Measurements from ENCODE around the gene GDPD5. TPM values are rescaled to one million over a fixed set of nuclear protein-coding genes. Genes with fewer than 3 reads are reported as not detected.
A peak's percentile ranks its signal among the peaks of the same experiment; 100 is the strongest.

Gene GDPD5
- total and polyA plus RNA-seq, 9 of the 15 experiments (the other 6 are each of a cell fraction or from before 2014, with no cell fraction given), result 0.32 to 27.3 (median 8.0) TPM

GRCh38 chr11:75421035-75421602, 104.6 kb downstream of the GDPD5 start (continued):
- no peak for TF ChIP-seq ARID3B (CRISPR knock-in tag; IDR thresholded peaks at IDR 0.05; ENCODE audit: borderline replicate concordance)
- TF ChIP-seq GATA2 (CRISPR knock-in tag; IDR thresholded peaks at IDR 0.05), result peak; percentile 62; the same call in 1 of the 2 replicates
- no peak for TF ChIP-seq CBX5 (IDR thresholded peaks at IDR 0.05; ENCODE audit: borderline replicate concordance, low read depth)
- TF ChIP-seq RNF2 (IDR thresholded peaks at IDR 0.05), result no peak
- TF ChIP-seq ELF1 (tag; IDR thresholded peaks at IDR 0.05), result no peak
- peak; percentile 67 for TF ChIP-seq ZNF41 (CRISPR knock-in tag; conservative IDR thresholded peaks at IDR 0.05)
- no peak for TF ChIP-seq ZNF347 (CRISPR knock-in tag; IDR thresholded peaks at IDR 0.05; ENCODE audit: low read depth)
- TF ChIP-seq FOXA3 (CRISPR knock-in tag; conservative IDR thresholded peaks at IDR 0.05 in 1 of 2, IDR thresholded peaks at IDR 0.05 in 1 of 2), result no peak
- TF ChIP-seq GTF2E2 (tag; IDR thresholded peaks at IDR 0.05), result no peak
- no peak for TF ChIP-seq NFE2 (IDR thresholded peaks at IDR 0.05; ENCODE audit: low read depth)
- TF ChIP-seq KLF1 (tag; IDR thresholded peaks at IDR 0.05), result no peak
- TF ChIP-seq ZNF785 (CRISPR knock-in tag; IDR thresholded peaks at IDR 0.05), result no peak
- TF ChIP-seq RBM22 (IDR thresholded peaks at IDR 0.05; ENCODE audit: low read depth, low read length, poor library complexity, severe bottlenecking), result no peak
- peak; percentile 66 for TF ChIP-seq DACH1 (IDR thresholded peaks at IDR 0.05; ENCODE audit: partially characterized antibody)
- TF ChIP-seq, protein P1, sequence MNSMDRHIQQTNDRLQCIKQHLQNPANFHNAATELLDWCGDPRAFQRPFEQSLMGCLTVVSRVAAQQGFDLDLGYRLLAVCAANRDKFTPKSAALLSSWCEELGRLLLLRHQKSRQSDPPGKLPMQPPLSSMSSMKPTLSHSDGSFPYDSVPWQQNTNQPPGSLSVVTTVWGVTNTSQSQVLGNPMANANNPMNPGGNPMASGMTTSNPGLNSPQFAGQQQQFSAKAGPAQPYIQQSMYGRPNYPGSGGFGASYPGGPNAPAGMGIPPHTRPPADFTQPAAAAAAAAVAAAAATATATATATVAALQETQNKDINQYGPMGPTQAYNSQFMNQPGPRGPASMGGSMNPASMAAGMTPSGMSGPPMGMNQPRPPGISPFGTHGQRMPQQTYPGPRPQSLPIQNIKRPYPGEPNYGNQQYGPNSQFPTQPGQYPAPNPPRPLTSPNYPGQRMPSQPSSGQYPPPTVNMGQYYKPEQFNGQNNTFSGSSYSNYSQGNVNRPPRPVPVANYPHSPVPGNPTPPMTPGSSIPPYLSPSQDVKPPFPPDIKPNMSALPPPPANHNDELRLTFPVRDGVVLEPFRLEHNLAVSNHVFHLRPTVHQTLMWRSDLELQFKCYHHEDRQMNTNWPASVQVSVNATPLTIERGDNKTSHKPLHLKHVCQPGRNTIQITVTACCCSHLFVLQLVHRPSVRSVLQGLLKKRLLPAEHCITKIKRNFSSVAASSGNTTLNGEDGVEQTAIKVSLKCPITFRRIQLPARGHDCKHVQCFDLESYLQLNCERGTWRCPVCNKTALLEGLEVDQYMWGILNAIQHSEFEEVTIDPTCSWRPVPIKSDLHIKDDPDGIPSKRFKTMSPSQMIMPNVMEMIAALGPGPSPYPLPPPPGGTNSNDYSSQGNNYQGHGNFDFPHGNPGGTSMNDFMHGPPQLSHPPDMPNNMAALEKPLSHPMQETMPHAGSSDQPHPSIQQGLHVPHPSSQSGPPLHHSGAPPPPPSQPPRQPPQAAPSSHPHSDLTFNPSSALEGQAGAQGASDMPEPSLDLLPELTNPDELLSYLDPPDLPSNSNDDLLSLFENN (IDR thresholded peaks at IDR 0.05; ENCODE audit: low read depth in 2 of 2, low read length in 2 of 2), result peak in 1 of 2 experiments; percentile 73; a peak in 1 of 4 replicates
- no peak for TF ChIP-seq ILK (tag; IDR thresholded peaks at IDR 0.05; ENCODE audit: borderline replicate concordance, low read depth)
- no peak for TF ChIP-seq ZNF354B (CRISPR knock-in tag; IDR thresholded peaks at IDR 0.05)
- TF ChIP-seq PHF8 (IDR thresholded peaks at IDR 0.05; ENCODE audit: borderline replicate concordance, low read length), result no peak
- no peak for TF ChIP-seq EWSR1 (IDR thresholded peaks at IDR 0.05; ENCODE audit: borderline replicate concordance, low read depth, partially characterized antibody)
- no peak for TF ChIP-seq TSC22D4 (tag; IDR thresholded peaks at IDR 0.05)
- no peak for TF ChIP-seq NR3C1 (CRISPR knock-in tag; IDR thresholded peaks at IDR 0.05)
- no peak for TF ChIP-seq NR1H2 (CRISPR knock-in tag; IDR thresholded peaks at IDR 0.05)
- TF ChIP-seq, protein P2, sequence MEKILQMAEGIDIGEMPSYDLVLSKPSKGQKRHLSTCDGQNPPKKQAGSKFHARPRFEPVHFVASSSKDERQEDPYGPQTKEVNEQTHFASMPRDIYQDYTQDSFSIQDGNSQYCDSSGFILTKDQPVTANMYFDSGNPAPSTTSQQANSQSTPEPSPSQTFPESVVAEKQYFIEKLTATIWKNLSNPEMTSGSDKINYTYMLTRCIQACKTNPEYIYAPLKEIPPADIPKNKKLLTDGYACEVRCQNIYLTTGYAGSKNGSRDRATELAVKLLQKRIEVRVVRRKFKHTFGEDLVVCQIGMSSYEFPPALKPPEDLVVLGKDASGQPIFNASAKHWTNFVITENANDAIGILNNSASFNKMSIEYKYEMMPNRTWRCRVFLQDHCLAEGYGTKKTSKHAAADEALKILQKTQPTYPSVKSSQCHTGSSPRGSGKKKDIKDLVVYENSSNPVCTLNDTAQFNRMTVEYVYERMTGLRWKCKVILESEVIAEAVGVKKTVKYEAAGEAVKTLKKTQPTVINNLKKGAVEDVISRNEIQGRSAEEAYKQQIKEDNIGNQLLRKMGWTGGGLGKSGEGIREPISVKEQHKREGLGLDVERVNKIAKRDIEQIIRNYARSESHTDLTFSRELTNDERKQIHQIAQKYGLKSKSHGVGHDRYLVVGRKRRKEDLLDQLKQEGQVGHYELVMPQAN (IDR thresholded peaks at IDR 0.05; ENCODE audit: borderline replicate concordance), result no peak
